Activated CD8-positive, alpha-beta memory T cell treated with anti-CD3 and anti-CD28 coated beads, Interleukin-2, amount 50 U/mL, for 24 hours (primary cell): ENCODE measurements around the gene SHROOM2.
"Not testable (repeated sequence)": the region's sequence is repeated elsewhere in the genome, so short reads cannot be mapped to it uniquely, and the experiment has no call there.

Experiments used
- DNase-seq: peaks from one replicate; pipeline ENCODE4 v3.0.0-alpha.2; 2020; ENCODE audit errors: extremely low read depth

The SHROOM2 gene

GRCh38 chrX:9785254-9785943, 830 bp upstream of the SHROOM2 start:
- DNase-seq: no peak

DNA sequence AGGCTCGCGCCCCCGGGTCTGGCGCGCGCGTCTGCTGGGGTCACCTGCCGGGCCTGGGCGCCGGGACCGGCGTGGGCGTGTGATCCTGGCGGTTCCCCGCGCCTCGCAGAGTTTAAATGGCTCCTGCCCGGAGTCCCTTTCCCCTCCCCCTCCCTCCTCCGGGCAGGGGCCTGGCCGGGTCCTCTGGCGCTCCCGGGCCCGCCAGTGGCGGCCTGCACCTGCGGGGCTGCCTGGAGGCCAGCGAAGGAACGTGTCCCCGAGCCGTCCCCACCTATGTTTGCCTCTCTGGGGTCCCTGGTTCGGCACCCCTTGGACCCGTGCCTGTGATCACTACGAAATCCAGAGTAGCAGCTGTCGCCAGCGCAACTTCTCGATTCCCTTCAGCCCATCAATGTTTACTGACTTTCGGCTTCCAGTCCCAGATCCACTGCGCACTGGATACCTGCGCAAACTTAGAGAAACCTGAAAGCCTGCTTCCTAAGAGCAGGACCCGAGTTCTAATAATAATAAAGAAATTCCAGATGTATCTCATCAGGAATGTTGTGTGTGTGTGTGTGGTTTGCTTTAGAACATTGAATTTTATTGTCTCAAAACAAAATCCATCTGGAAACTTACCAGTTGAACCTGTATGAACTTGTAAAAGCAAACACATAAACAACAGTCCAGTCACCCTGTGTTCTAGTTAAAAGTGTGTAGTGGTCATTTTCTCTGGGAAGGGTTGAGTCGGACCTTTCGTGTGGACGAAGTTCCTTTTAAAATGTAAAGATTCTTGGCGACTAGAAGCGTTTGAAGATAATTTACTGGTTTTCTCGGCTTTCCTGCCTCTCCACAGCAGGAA, 788 bp downstream of the SHROOM2 start:
- no peak for DNase-seq

DNA sequence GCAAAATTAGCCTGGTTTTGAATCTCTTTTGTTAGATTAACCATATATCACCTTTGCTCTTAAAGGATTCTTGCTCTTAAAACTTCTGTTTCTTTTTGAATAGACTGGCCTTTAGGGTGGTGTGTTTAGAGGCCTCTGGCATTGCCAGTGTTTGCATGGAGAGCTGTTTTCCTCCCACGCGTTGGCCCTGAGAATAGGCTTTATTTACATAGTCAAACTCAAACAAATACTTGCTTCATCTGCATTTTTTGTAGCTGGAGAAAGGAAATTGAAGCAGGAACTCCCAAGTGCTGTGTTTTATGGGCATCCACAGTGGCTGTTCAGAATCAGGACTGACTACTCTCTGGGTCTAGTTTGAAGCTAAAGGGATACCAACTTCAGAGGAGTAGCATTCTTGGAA, 2.7 kb downstream of the SHROOM2 start:
- DNase-seq: no peak

GRCh38 chrX:9789555-9789954, 3.3 kb downstream of the SHROOM2 start:
- DNase-seq: no peak

DNA sequence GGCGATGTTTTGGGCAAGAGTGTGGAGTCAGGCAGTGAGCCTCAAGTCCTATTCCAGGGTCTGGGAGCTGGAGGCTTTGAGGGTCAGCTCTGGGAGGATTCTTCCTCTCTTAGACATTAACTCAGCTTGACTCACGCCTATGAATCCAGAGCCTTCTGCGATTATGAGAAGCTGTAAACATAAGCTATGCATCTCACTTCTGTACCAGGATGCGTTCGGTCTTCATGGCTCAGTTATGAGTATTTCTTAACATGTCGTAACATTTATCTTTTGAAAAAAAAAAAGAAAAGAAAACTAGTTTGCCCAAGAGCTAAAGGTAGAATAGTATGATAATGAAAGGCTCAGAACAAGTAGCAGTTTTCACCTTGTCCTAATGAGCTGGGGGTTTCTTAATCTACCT, 4.6 kb downstream of the SHROOM2 start:
- no peak for DNase-seq

DNA sequence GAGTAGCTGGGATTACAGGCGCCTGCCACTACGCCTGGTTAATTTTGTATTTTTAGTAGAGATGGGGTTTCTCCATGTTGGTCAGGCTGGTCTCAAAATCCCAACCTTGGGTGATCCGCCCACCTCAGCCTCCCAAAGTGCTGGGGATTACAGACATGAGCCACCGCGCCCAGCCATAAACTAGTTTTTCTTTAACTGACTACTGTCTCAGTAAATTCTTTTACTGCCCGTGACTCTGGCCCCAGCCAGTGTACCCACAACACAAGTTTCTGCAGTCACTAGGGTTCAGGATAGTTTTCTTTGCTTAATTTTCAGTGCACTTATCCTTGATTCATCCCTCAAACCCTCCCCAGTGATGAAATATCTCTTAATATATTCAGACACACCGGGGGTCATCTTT, 8.3 kb downstream of the SHROOM2 start:
- no peak for DNase-seq

- DNase-seq: no peak
Measured at GRCh38 chrX:9797384-9798360, 11.4 kb downstream of the SHROOM2 start.

DNA sequence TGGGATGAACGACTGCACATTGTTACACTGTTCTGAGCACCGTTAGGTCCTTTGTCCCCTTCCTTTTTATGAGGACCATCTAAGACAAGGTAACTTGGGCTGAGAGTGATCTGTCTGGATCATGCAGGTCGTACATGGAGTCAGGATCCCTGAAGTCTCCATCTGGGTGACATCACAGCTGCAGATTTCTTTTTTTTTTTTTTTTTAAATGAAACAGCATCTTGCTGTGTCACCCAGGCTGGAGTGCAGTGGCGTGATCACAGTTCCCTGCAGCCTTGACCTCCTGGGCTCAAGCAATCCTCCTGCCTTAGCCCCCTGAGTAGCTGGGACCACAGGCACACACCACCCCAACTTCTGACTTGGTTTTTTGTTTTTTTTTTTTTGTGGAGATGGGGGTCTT, 16.5 kb downstream of the SHROOM2 start:
- DNase-seq: no peak

DNA sequence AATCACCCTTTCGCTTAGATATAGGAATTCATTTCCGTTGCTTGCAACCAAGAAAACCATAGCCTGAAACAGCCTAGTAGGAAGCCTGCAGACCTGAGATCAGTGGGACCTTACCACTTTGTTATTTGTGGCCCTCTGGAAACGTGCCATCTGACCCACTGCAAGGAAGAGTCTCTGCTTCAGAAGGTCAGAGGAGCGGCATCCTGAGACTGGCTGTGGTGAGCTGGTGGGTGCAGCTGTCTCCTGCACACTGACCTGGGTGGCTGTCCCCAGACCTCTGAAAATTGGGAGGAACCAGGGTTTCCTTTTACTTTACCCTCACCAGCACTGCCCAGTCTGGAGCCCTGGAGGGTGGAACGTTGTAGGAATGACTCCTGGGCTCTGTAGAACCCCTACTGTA, 18.2 kb downstream of the SHROOM2 start:
- DNase-seq: no peak

GRCh38 chrX:9805956-9806355, 19.7 kb downstream of the SHROOM2 start:
- DNase-seq: no peak

DNA sequence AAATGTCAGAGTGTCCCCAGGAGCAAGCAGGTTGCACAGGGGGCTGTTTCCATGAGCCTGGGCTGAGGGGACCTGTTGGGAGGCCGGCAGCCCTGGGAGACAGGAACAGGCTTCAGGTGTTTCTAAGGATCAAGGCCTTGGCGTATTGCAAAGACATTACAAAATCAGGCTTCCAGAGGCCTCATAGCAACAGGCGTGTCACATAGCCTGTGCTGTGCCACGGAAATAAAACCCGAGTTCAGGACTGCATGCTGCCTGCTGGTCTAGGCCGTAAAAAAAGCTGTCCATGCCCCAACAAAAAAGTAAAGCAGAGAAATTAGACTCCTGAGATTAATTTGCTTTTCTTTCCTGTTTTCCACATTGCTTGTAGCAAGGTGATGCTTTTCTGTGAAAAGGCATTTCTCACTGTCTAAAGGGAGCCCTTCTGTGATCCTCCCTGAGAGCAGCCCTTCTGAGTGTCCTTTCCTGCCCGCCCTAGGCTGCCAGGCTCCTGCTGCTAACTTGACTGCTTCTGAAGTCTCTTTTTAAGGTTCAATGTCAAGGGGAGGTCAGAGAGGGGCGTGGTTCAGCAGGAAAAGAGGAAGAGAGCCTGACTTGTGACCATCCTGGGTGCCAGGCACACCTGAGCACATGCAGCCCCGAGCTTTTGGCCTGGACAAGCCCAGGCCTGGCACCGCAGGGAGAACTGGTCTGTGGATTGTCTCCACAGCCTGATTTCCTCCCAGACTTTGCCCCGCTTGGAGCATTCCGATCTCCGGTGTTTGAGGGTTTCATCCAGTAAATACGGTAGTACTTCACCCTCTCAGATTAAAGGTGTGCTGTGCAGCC, 21.3 kb downstream of the SHROOM2 start:
- no peak for DNase-seq

DNA sequence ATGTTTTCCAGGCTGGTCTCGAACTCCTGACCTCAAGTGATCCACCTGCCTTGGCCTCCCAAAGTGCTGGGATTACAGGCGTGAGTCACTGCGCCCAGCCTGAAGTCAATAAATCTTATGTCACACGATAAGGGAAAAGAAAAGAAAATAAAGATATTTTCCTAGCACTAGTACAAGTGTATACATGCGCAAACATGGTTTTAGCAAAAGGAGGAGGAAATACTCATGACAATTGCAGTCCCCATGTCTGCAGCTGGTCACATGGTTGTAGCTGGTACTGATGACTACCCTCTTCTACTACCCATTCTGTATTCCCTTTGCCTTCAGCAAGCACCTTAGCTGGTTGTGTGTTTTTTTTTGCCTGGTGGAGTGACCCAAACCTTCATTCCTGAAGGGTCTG, 23.6 kb downstream of the SHROOM2 start:
- not testable (repeated sequence) for DNase-seq

DNA sequence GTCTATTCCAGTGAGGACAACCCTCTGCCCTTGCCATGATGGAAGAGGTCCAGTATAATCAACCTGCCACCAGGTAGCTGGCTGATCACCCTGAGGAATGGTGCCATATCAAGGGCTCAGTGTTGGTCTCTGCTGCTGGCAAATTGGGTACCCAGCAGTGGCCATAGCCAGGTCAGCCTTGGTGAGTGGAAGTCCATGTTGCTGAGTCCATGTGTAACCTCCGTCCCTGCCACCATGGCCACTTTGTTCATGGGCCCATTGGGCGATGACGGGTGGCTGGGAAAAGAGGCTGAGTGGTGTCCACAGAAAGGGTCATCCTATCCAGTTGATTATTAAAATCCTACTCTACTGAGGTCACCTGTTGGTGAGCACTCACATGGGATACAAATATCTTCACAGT, 24.9 kb downstream of the SHROOM2 start:
- not testable (repeated sequence) for DNase-seq

DNA sequence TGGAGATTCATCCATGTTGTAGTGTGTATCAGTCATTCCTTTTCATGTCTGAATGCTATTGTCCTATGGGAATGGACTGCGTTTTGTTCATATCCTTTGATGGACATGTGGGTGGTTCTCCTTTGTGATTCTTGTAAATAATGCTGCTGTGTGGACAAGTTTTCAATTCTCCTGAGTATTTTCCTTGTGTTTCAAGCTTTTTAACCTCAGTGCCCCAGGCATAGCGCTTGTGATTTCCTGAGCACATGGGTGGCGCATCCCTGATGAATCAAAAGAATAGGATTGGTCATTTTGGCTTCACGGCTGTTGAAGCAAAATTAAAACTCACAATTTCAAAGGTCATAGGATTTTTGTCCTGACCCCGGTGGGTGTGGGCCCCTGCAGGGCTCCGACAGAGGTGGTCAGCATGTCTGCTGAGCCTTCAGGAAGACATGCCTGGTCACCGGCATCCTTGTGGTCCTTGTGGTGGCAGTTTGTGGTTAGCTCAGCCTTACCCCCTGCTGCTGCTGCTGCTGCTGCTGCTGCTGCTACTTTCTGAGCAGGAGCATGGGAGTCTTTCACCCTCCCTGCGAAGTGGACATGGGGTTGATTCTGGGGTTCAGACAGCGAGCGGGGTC, 30.0 kb downstream of the SHROOM2 start:
- DNase-seq: no peak

- DNase-seq: no peak
Measured at GRCh38 chrX:9821572-9821971, 35.3 kb downstream of the SHROOM2 start.

GRCh38 chrX:9824554-9824953, 38.3 kb downstream of the SHROOM2 start:
- DNase-seq: no peak

- DNase-seq: no peak
Measured at GRCh38 chrX:9825129-9825790, 39.0 kb downstream of the SHROOM2 start.

GRCh38 chrX:9825966-9826365, 39.7 kb downstream of the SHROOM2 start:
- no peak for DNase-seq

DNA sequence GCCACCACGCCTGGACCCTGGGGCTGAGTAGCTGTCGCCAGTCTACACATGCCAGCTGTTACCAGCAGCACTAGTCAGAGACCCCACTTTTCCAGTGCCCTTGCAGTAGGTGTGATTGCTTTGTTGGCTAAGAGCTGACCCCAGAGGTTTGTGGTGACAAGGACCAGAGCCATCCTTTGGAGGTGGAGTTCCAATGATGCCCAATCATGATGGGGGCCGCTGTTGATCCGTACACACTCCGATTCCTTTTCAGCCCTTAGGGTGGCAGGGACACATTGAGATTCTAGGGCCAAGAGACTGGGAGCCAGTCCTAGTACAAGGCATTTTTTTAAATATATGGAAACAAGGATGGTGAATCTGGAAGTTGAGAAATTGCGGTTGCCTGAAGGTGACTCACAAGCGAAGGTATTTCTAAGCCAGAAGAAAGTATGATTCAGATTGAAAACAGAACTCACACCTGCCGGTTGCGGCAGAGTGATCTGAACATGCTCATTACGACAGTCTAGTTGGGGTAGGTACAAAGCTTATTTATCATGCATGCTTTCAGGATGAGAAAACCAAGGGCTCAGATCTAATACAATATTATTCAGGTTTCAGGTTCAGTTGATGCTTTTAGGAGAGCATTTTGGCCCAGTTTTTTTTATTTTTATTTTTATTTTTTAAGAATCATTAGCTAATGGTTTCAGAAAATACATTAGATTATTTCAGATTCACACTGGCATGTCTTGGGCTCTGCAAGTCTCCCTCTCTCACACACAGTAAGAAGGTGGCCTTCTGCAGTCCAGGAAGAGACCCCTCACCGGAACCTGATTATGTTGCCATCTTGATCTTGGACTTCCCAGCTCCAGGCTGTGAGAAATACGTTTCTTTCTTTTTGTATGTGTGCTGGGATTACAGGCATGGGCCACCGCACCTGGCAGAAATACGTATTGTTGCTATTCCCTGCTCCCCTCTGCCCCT, 43.4 kb downstream of the SHROOM2 start:
- DNase-seq: no peak
